Esophagus squamous epithelium (tissue), 5 donors: ENCODE results near the gene IRF4. TPM values are rescaled to one million over a fixed set of nuclear protein-coding genes. Genes with fewer than 3 reads are reported as not detected.

Experiments used
- DNase-seq: peaks from one replicate; lab custom pipeline; 2025; lab: John Stamatoyannopoulos, UW
- H3K27ac ChIP-seq, 4 donors: fragments of 200-600 bp; sonication (generic); one replicate each; pipeline ENCODE4 v1.5.1; 2016 to 2019; ENCODE audit warnings: mild to moderate bottlenecking in 1 of 4
- H3K27me3 ChIP-seq, 4 donors: fragments of 200-600 bp; sonication (generic); 1 replicate in 3 of 4; 2 replicates in 1 of 4; pipeline versions ENCODE4 v1.5.1 to v1.6.0; 2017 to 2021; ENCODE audit warnings: antibody characterized with exemption in 1 of 4
- H3K36me3 ChIP-seq, 3 donors: fragments of 200-600 bp; sonication (generic); one replicate each; pipeline ENCODE4 v1.5.1; 2016 to 2019
- H3K4me1 ChIP-seq, 3 donors: fragments of 200-600 bp; sonication (generic); one replicate each; pipeline ENCODE4 v1.5.1; 2017 to 2019
- H3K4me3 ChIP-seq, 4 donors: fragments of 200-600 bp; sonication (generic); 1 replicate in 3 of 4; 2 replicates in 1 of 4; pipeline ENCODE4 v1.5.1; 2016 to 2019; ENCODE audit warnings: mild to moderate bottlenecking in 2 of 4, moderate library complexity in 1 of 4
- H3K9me3 ChIP-seq, 3 donors: fragments of 200-600 bp; sonication (generic); one replicate each; pipeline ENCODE4 v1.5.1; 2016 to 2019
- CTCF ChIP-seq, 6 experiments: fragments of 450-650 bp in 4 of 6; fragments of 200-600 bp in 2 of 6; sonication (generic) in 2 of 6; IDR thresholded peaks; one replicate each; pipeline ENCODE4 v1.5.1; 2016 to 2019; ENCODE audit warnings: antibody characterized with exemption in 6 of 6, mild to moderate bottlenecking in 4 of 6, moderate library complexity in 4 of 6
- POLR2A ChIP-seq, 4 donors: fragments of 450-650 bp; IDR thresholded peaks; one replicate each; pipeline ENCODE4 v1.6.1; 2017; ENCODE audit warnings: antibody characterized with exemption in 4 of 4, mild to moderate bottlenecking in 4 of 4, moderate library complexity in 3 of 4
- WGBS, 2 donors: methylation state at CpG; one replicate each; pipeline ENCODE4 v1.1.5; 2018; 5-methylcytosine and 5-hydroxymethylcytosine counted together
- intact Hi-C: fragments of 100-400 bp; cut with DNase I; formaldehyde crosslinking; loops from one replicate; pipeline ENCODE4 v1.15.0; 2022
- total RNA-seq, 4 donors: library from RNA; depleted of rRNA; stranded (reverse); fragments of >200 nt; gene quantifications; one replicate each; pipeline ENCODE4 v1.1.0, GENCODE V29; 2016
- donor health status: DM: yes; HTN: yes; CAD: no.

IRF4 gene
- total RNA-seq, 4 donors from 2014 or later = 0.40 to 1.9 (median 1.2) TPM

GRCh38 chr6:343960-344815, 47.4 kb upstream of the IRF4 start:
- no peaks in the 10 kb centered on the region for H3K9me3 ChIP-seq
- H3K27ac ChIP-seq = no peak overlapping the region
- no peaks in the 10 kb centered on the region for H3K27me3 ChIP-seq
- peaks cover 0 to 53% (median 5%) of the 10 kb centered on the region in 3 donors for H3K36me3 ChIP-seq
- DNase-seq = no peak
- intact Hi-C loops = no loop called here
- TF ChIP-seq CTCF (IDR thresholded peaks at IDR 0.05) (no peak), POLR2A (IDR thresholded peaks at IDR 0.05) (no peak)
- no peak overlapping the region for H3K4me3 ChIP-seq
- 79 to 86% methylated on average over 20 of the region's 20 CpGs for WGBS, 2 donors
- H3K4me1 ChIP-seq = no peaks in the 10 kb centered on the region

- H3K27ac ChIP-seq = no peak overlapping the region
- no peaks in the 10 kb centered on the region for H3K27me3 ChIP-seq
- WGBS, 2 donors = 69 to 83% methylated on average over 8 of the region's 8 CpGs
- H3K4me3 ChIP-seq = no peak overlapping the region
- H3K4me1 ChIP-seq = no peaks in the 10 kb centered on the region
- H3K36me3 ChIP-seq = peaks cover 0 to 58% (median 5%) of the 10 kb centered on the region in 3 donors
- H3K9me3 ChIP-seq = no peaks in the 10 kb centered on the region
- no peak for DNase-seq
- intact Hi-C loops = no loop called here
- TF ChIP-seq POLR2A (IDR thresholded peaks at IDR 0.05) (no peak), CTCF (IDR thresholded peaks at IDR 0.05) (no peak)
Measured at GRCh38 chr6:344816-345340, 46.7 kb upstream of the IRF4 start.

- TF ChIP-seq CTCF (IDR thresholded peaks at IDR 0.05) (no peak), POLR2A (IDR thresholded peaks at IDR 0.05) (no peak)
- DNase-seq = no peak
- no peaks in the 10 kb centered on the region for H3K9me3 ChIP-seq
- no peaks in the 10 kb centered on the region for H3K4me1 ChIP-seq
- intact Hi-C loops = no loop called here
- H3K27ac ChIP-seq = no peak overlapping the region
- peaks cover 0 to 60% (median 5%) of the 10 kb centered on the region in 3 donors for H3K36me3 ChIP-seq
- H3K4me3 ChIP-seq = no peak overlapping the region
- no peaks in the 10 kb centered on the region for H3K27me3 ChIP-seq
- 88 to 91% methylated on average over 17 of the region's 17 CpGs for WGBS, 2 donors
Measured at GRCh38 chr6:345747-346385, 45.7 kb upstream of the IRF4 start.

- 68 to 82% methylated on average over 10 of the region's 10 CpGs for WGBS, 2 donors
- Histone ChIP-seq H3K27ac (no peak overlapping the region), H3K9me3 (no peaks in the 10 kb centered on the region), H3K36me3 (peaks cover 0 to 60% (median 5%) of the 10 kb centered on the region in 3 donors), H3K4me1 (no peaks in the 10 kb centered on the region), H3K27me3 (no peaks in the 10 kb centered on the region), H3K4me3 (no peak overlapping the region)
- no peak for DNase-seq
- intact Hi-C loops = no loop called here
- TF ChIP-seq CTCF (IDR thresholded peaks at IDR 0.05) (no peak), POLR2A (IDR thresholded peaks at IDR 0.05) (no peak)
Measured at GRCh38 chr6:346386-347030, 45.0 kb upstream of the IRF4 start.
